ENCODE measurements around the gene GPC1. TPM values are rescaled to one million over a fixed set of nuclear protein-coding genes. Genes with fewer than 3 reads are reported as not detected.
"Not testable (repeated sequence)": the region's sequence is repeated elsewhere in the genome, so short reads cannot be mapped to it uniquely, and the experiment has no call there.

Gene GPC1
- total RNA-seq, 2 donors from 2014 or later: 1.5 to 1.7 TPM

GRCh38 chr2:240480834-240481623 is 45.6 kb downstream of the GPC1 start:
- no peak for ATAC-seq
- Mint-ChIP-seq H3K27ac (no peak overlapping the region), H3K36me3 (ENCODE audit: low read depth) (no peaks in the 10 kb centered on the region), H3K27me3 (no peaks in the 10 kb centered on the region), H3K4me1 (peaks cover 3% of the 10 kb centered on the region), H3K4me3 (no peak overlapping the region)
- H3K9me3 ChIP-seq (ENCODE audit: control insufficient read depth, low read length, poor library complexity, severe bottlenecking): no peaks in the 10 kb centered on the region
- no peak for DNase-seq

DNA sequence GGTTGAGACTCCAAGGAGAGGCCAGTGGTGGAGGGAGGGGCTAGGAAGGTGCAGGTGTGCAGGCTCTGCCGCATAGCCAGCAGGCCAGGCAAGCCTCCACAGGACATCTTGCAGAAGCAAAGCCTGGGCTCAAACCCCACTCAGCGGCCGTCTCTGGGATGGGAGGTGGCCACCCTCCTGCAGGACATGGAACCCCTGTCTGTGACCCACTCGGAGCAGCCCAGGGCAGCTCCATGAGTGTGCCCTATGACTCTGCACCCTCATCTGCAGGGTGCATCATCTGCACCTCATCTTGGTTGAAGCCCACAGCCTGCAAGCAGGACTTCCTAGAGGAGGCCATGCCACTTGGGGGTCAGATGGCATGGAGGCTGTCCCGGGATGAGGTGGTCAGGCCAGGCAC is 46.3 kb downstream of the GPC1 start:
- ATAC-seq: no peak
- Mint-ChIP-seq H3K27me3 (no peaks in the 10 kb centered on the region), H3K27ac (no peak overlapping the region), H3K4me1 (peaks cover 3% of the 10 kb centered on the region), H3K36me3 (ENCODE audit: low read depth) (no peaks in the 10 kb centered on the region), H3K4me3 (no peak overlapping the region)
- no peak for DNase-seq
- H3K9me3 ChIP-seq (ENCODE audit: control insufficient read depth, low read length, poor library complexity, severe bottlenecking): no peaks in the 10 kb centered on the region

DNA sequence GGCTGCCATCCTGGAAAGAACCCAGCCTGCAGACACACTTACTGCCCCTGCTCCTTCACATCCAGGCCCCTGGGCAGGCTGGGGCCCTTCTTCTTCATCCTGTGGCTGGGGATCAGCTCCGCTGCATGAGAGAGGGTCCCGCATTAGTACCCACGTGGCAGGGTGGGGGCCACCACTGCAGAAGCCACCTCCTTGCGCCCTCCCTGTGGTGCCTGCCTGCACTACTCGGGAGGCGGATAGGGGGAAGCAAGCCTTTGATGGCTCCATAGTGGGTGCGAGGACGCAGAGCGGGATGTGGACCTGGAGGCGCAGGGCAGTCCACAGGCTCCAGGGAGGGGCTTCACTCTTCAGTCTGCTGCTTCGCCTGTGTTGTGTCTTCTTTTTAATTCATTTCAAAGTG is 46.7 kb downstream of the GPC1 start:
- no peaks in the 10 kb centered on the region for H3K9me3 ChIP-seq (ENCODE audit: control insufficient read depth, low read length, poor library complexity, severe bottlenecking)
- no peak overlapping the region for H3K4me3 Mint-ChIP-seq
- H3K27me3 Mint-ChIP-seq: no peaks in the 10 kb centered on the region
- ATAC-seq: no peak
- no peak for DNase-seq
- H3K4me1 Mint-ChIP-seq: peaks cover 3% of the 10 kb centered on the region
- H3K36me3 Mint-ChIP-seq (ENCODE audit: low read depth): no peaks in the 10 kb centered on the region
- no peak overlapping the region for H3K27ac Mint-ChIP-seq

GRCh38 chr2:240491483-240491882 is 56.0 kb downstream of the GPC1 start:
- Mint-ChIP-seq H3K27ac (no peak overlapping the region), H3K36me3 (ENCODE audit: low read depth) (peaks cover 6% of the 10 kb centered on the region), H3K4me1 (no peaks in the 10 kb centered on the region), H3K27me3 (no peaks in the 10 kb centered on the region), H3K4me3 (no peak overlapping the region)
- ATAC-seq (no peak), DNase-seq (no peak)
- H3K9me3 ChIP-seq (ENCODE audit: control insufficient read depth, low read length, poor library complexity, severe bottlenecking): peaks cover 13% of the 10 kb centered on the region

- H3K9me3 ChIP-seq (ENCODE audit: control insufficient read depth, low read length, poor library complexity, severe bottlenecking): peaks cover 6% of the 10 kb centered on the region
- ATAC-seq (no peak), DNase-seq (no peak)
- H3K4me3 Mint-ChIP-seq: no peak overlapping the region
- H3K27ac Mint-ChIP-seq: no peak overlapping the region
- H3K27me3 Mint-ChIP-seq: no peaks in the 10 kb centered on the region
- peaks cover 16% of the 10 kb centered on the region for H3K36me3 Mint-ChIP-seq (ENCODE audit: low read depth)
- H3K4me1 Mint-ChIP-seq: no peaks in the 10 kb centered on the region
These were observed 58.8 kb downstream of the GPC1 start for GRCh38 chr2:240494194-240494793.

DNA sequence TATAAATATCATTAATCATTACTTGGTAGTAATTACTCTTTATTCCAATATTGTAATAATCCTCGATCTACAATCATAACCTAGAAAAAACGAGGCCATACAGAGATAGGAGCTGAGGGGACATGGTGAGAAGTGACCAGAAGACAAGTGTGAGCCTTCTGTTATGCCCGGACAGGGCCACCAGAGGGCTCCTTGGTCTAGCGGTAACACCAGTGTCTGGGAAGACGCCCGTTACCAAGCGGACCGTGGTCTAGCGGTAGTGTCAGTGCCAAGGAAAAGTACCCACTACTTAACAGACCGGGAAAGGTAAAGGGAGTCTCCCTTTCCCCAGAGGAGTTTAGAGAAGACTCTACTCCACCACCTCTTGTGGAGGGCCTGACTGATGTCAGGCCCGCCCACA is 59.5 kb downstream of the GPC1 start:
- H3K9me3 ChIP-seq (ENCODE audit: control insufficient read depth, low read length, poor library complexity, severe bottlenecking); H3K27ac Mint-ChIP-seq; H3K4me3 Mint-ChIP-seq; DNase-seq; ATAC-seq; H3K4me1 Mint-ChIP-seq; H3K27me3 Mint-ChIP-seq: not testable (repeated sequence)
- peaks cover 16% of the 10 kb centered on the region for H3K36me3 Mint-ChIP-seq (ENCODE audit: low read depth)

- not testable (repeated sequence) for H3K9me3 ChIP-seq (ENCODE audit: control insufficient read depth, low read length, poor library complexity, severe bottlenecking); H3K27ac Mint-ChIP-seq; ATAC-seq; DNase-seq; H3K27me3 Mint-ChIP-seq; H3K4me1 Mint-ChIP-seq; H3K4me3 Mint-ChIP-seq
- H3K36me3 Mint-ChIP-seq (ENCODE audit: low read depth): peaks cover 18% of the 10 kb centered on the region
These were observed 61.6 kb downstream of the GPC1 start for GRCh38 chr2:240497082-240497481.

DNA sequence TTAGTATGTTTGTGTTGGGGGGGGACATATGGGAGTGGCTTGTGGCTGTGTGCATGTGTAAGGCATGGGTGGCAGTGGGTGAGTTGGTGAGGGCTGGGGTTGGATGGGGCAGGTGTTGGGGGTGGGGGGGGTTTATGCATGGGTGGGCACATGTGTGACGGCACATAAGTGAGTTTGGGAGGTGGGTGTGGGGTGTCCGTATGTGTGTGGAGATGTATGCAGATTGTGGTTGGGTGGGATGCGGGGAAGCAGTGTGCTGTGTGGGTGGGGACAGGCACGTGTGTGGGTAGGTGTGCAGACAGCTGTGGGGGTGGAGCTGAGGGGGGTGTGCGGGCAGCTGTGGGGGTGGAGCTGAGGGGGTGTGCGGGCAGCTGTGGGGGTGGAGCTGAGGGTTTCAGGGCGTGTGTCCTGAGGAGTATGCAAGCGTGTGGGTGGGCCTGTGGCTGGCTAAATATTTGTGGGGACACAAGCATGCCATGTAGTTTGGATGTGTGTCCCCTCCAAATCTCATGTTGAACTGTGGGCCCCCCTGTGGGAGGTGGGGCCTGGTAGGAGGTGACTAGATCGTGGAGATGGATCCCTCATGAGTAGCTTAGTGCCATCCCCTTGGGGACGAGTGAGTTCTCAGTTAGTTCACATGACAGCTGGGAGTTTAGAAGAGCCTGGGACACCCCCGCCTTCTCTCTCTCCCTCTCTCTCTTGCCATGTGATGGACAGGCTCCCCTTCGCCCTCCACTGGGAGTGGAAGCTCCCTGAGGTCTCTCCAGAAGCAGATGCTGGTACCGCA is 62.9 kb downstream of the GPC1 start:
- H3K36me3 Mint-ChIP-seq (ENCODE audit: low read depth): peaks cover 18% of the 10 kb centered on the region
- no peak overlapping the region for H3K27ac Mint-ChIP-seq
- ATAC-seq: no peak
- H3K9me3 ChIP-seq (ENCODE audit: control insufficient read depth, low read length, poor library complexity, severe bottlenecking): no peaks in the 10 kb centered on the region
- H3K27me3 Mint-ChIP-seq: no peaks in the 10 kb centered on the region
- no peak overlapping the region for H3K4me3 Mint-ChIP-seq
- no peak for DNase-seq
- H3K4me1 Mint-ChIP-seq: no peaks in the 10 kb centered on the region

GRCh38 chr2:240498958-240499260 is 63.4 kb downstream of the GPC1 start:
- Mint-ChIP-seq H3K36me3 (ENCODE audit: low read depth) (peaks cover 18% of the 10 kb centered on the region), H3K27ac (no peak overlapping the region), H3K4me1 (no peaks in the 10 kb centered on the region), H3K27me3 (no peaks in the 10 kb centered on the region), H3K4me3 (no peak overlapping the region)
- no peaks in the 10 kb centered on the region for H3K9me3 ChIP-seq (ENCODE audit: control insufficient read depth, low read length, poor library complexity, severe bottlenecking)
- DNase-seq: no peak
- ATAC-seq: no peak

DNA sequence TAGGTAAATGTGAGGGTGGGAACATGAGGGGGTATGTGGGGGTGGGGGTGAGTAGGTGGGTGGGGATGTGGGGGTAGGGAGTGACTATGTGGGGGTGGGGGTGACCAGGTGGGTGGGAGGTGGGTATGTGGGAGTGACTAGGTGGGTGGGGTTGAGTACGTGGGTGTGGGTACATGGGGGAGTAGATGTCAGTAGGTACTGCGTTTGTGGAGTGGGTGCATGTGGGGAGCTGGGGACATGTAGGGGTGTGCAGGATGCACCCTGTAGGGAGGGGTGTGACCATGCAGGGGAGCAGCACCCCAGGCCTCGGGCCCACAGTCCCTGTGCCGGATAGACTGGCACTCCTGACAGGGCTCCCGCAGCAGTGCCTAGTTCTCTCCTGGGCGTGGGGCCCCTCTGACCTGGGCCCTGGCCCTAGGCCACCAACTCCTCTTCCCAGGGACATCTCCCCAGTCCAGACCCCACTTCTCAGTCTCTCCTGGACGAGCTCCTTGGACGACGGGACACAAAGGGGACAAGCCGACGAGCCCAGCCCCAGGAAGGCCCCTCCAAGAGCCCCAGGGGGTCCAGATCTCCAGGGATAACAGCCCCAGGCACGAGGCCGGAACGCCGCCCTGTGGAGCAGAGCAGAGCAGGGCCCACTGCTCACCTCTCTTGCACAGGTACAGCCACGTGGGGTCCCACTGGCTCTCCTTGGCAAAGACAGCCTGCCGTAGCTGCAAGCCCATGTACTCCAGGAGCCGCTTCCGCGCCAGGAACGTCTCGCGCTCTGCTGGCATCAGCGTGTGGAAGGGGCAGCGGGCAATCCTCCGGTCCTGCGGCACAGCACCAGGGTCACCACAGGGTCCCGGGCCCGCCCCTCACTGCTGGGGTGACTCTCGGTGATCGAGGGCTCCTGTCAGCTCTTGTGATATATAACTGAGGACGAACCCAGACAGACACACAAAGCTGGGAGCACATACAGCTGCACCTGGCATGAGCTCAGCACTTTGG is 64.1 kb downstream of the GPC1 start:
- Mint-ChIP-seq H3K27ac (no peak overlapping the region), H3K4me3 (no peak overlapping the region), H3K36me3 (ENCODE audit: low read depth) (peaks cover 18% of the 10 kb centered on the region), H3K4me1 (no peaks in the 10 kb centered on the region), H3K27me3 (no peaks in the 10 kb centered on the region)
- DNase-seq (no peak), ATAC-seq (no peak)
- no peaks in the 10 kb centered on the region for H3K9me3 ChIP-seq (ENCODE audit: control insufficient read depth, low read length, poor library complexity, severe bottlenecking)

GRCh38 chr2:240500561-240501423 is 65.3 kb downstream of the GPC1 start:
- Mint-ChIP-seq H3K36me3 (ENCODE audit: low read depth) (peaks cover 17% of the 10 kb centered on the region), H3K27ac (no peak overlapping the region), H3K27me3 (no peaks in the 10 kb centered on the region), H3K4me3 (no peak overlapping the region), H3K4me1 (no peaks in the 10 kb centered on the region)
- no peaks in the 10 kb centered on the region for H3K9me3 ChIP-seq (ENCODE audit: control insufficient read depth, low read length, poor library complexity, severe bottlenecking)
- no peak for DNase-seq
- ATAC-seq: no peak

GRCh38 chr2:240501531-240501991 is 66.1 kb downstream of the GPC1 start:
- Mint-ChIP-seq H3K27ac (no peak overlapping the region), H3K36me3 (ENCODE audit: low read depth) (peaks cover 15% of the 10 kb centered on the region), H3K27me3 (no peaks in the 10 kb centered on the region), H3K4me3 (no peak overlapping the region), H3K4me1 (no peaks in the 10 kb centered on the region)
- H3K9me3 ChIP-seq (ENCODE audit: control insufficient read depth, low read length, poor library complexity, severe bottlenecking): no peaks in the 10 kb centered on the region
- ATAC-seq (no peak), DNase-seq (no peak)

All from T-helper 17 cell (primary cell).